ENCODE results near the gene CEPT1.

DNA sequence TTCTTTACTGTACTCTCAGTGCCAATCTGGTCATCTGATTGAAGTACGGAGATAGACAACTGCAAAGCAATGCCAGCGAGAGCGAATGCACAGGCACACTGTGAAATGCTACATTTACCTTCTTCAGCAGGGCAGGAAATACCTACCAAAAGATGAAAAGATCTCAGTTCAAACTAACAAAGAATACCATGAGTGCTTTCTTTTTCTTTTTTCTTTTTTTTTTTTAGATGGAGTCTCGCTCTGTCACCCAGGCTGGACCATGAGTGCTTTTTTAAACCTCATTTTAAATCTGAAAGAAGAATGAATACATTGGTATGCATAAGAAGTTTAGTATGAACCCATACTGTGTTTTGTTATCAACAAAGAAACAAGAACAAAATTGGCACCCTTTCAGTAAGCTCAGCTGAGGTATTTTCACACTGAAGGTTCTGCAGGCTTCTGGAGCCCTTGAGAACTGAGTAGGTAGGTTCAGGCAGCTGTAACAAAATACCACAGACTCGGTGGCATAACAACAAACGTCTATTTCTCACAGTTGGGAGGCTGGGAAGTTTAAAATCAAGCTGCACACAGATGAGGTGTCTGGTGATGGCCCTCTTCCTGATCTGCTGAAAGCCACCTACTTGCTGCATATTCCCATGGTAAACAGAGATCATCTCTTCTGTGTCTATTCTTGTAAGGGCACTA is 85.8 kb downstream of the CEPT1 start:
- TF ChIP-seq POLR2A (IDR thresholded peaks at IDR 0.05) = no peak
- TF ChIP-seq, protein P1, sequence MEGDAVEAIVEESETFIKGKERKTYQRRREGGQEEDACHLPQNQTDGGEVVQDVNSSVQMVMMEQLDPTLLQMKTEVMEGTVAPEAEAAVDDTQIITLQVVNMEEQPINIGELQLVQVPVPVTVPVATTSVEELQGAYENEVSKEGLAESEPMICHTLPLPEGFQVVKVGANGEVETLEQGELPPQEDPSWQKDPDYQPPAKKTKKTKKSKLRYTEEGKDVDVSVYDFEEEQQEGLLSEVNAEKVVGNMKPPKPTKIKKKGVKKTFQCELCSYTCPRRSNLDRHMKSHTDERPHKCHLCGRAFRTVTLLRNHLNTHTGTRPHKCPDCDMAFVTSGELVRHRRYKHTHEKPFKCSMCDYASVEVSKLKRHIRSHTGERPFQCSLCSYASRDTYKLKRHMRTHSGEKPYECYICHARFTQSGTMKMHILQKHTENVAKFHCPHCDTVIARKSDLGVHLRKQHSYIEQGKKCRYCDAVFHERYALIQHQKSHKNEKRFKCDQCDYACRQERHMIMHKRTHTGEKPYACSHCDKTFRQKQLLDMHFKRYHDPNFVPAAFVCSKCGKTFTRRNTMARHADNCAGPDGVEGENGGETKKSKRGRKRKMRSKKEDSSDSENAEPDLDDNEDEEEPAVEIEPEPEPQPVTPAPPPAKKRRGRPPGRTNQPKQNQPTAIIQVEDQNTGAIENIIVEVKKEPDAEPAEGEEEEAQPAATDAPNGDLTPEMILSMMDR (IDR thresholded peaks at IDR 0.05) = no peak
- no peak for TF ChIP-seq EP300 (IDR thresholded peaks at IDR 0.05)

All from tibial nerve (tissue), 4 donors.